IgD-negative memory B cell (primary cell): ENCODE results near the gene GFPT1. TPM values are rescaled to one million over a fixed set of nuclear protein-coding genes. Genes with fewer than 3 reads are reported as not detected.

Source experiments
- H3K27ac Mint-ChIP-seq, 3 donors: one replicate each; pipeline ENCODE4 v1.8.0; 2020 to 2022; ENCODE audit warnings: mild to moderate bottlenecking in 3 of 3, mixed read lengths in 3 of 3, moderate library complexity in 1 of 3
- H3K27me3 Mint-ChIP-seq: one replicate; pipeline ENCODE4 v1.8.0; 2021; ENCODE audit warnings: mixed read lengths
- H3K36me3 Mint-ChIP-seq: one replicate; pipeline ENCODE4 v1.8.0; 2020; ENCODE audit warnings: mild to moderate bottlenecking, mixed read lengths
- H3K4me1 Mint-ChIP-seq, 3 donors: one replicate each; pipeline ENCODE4 v1.8.0; 2020 to 2022; ENCODE audit warnings: mixed read lengths in 3 of 3, mild to moderate bottlenecking in 1 of 3
- H3K4me3 Mint-ChIP-seq, 4 donors: one replicate each; pipeline ENCODE4 v1.8.0; 2020 to 2022; ENCODE audit warnings: mild to moderate bottlenecking in 4 of 4, mixed read lengths in 4 of 4, moderate library complexity in 3 of 4
- H3K9me3 Mint-ChIP-seq, 3 donors: one replicate each; pipeline ENCODE4 v1.8.0; 2020 to 2021; ENCODE audit warnings: mixed read lengths in 3 of 3, mild to moderate bottlenecking in 1 of 3
- polyA plus RNA-seq: library from polyadenylated mRNA; unstranded; fragments of 300-500 nt; fragmentation: Illumina TruSeq; gene quantifications from one replicate; pipeline ENCODE4 v1.2.3, GENCODE V29; 2021

Gene GFPT1
- polyA plus RNA-seq, 1 donor from 2014 or later, result 6.4 TPM

- peaks cover 9 to 18% (median 16%) of the 10 kb centered on the region in 3 donors for H3K4me1 Mint-ChIP-seq
- H3K36me3 Mint-ChIP-seq, result peaks cover 11% of the 10 kb centered on the region
- H3K27ac Mint-ChIP-seq, result peak overlapping the region in 1 of 3 donors; percentile 58
- H3K4me3 Mint-ChIP-seq, result peak overlapping the region in 1 of 4 donors; percentile 39
- no peaks in the 10 kb centered on the region for H3K27me3 Mint-ChIP-seq
- H3K9me3 Mint-ChIP-seq, result peaks cover 0 to 1% (median 0%) of the 10 kb centered on the region in 3 donors
Observed at GRCh38 chr2:69390471-69390870, 3.4 kb upstream of the GFPT1 start.

- peak overlapping the region in 1 of 3 donors; percentile 58 for H3K27ac Mint-ChIP-seq
- H3K36me3 Mint-ChIP-seq, result peaks cover 10% of the 10 kb centered on the region
- peaks cover 0 to 1% (median 0%) of the 10 kb centered on the region in 3 donors for H3K9me3 Mint-ChIP-seq
- no peaks in the 10 kb centered on the region for H3K27me3 Mint-ChIP-seq
- peak overlapping the region in 1 of 4 donors; percentile 39 for H3K4me3 Mint-ChIP-seq
- H3K4me1 Mint-ChIP-seq, result peaks cover 10 to 19% (median 16%) of the 10 kb centered on the region in 3 donors
Observed at GRCh38 chr2:69390001-69390400, 3.0 kb upstream of the GFPT1 start.

- Mint-ChIP-seq H3K4me3 (peak overlapping the region in 1 of 4 donors; percentile 93), H3K27ac (no peak overlapping the region), H3K27me3 (no peaks in the 10 kb centered on the region), H3K4me1 (peaks cover 10 to 22% (median 14%) of the 10 kb centered on the region in 3 donors), H3K36me3 (peaks cover 4% of the 10 kb centered on the region), H3K9me3 (peaks cover 0 to 1% (median 0%) of the 10 kb centered on the region in 3 donors)
Observed at GRCh38 chr2:69389271-69389670, 2.2 kb upstream of the GFPT1 start.

DNA sequence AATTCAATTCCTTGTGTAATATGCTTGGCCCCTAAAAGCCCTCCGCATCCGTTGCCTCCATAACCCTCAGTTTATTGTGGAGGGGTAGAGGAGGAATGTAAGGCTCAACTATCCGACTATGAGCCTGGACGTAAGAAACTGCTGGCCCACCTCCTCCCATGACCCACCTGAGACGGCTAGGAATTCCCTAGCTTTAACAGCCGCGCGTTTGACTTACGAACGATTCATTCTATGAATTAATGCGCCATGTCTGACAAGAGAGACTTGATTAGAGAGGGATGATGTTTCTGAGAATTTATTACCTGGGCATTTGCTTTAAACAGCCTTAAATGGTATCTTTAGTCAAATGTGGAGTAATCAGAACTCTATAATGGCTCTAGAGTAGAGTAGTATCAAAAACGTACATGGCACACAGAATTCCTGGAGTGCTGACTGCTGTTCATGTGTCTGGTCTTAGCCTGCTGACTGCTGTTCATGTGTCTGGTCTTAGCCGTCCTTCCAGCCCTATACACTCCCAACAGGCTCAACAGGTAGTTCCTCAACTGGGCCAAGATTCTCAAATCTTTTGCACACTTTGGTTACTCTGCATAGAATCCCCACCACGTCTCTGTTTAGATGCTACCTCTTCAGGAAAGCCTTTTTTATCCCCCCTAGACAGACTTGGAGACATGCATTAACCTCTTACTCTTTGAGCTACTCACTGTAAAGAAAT, 899 bp upstream of the GFPT1 start:
- Mint-ChIP-seq H3K27ac (peak overlapping the region; percentile 77 to 91 (median 86)), H3K4me1 (peaks cover 15 to 27% (median 18%) of the 10 kb centered on the region in 3 donors), H3K9me3 (no peaks in the 10 kb centered on the region), H3K4me3 (peak overlapping the region; percentile 89 to 96 (median 94)), H3K27me3 (no peaks in the 10 kb centered on the region), H3K36me3 (no peaks in the 10 kb centered on the region)

- Mint-ChIP-seq H3K27me3 (no peaks in the 10 kb centered on the region), H3K9me3 (no peaks in the 10 kb centered on the region), H3K4me1 (peaks cover 25 to 36% (median 26%) of the 10 kb centered on the region in 3 donors)
Observed at GRCh38 chr2:69386360-69386759, 667 bp downstream of the GFPT1 start.

GRCh38 chr2:69385443-69386151, 1.4 kb downstream of the GFPT1 start:
- H3K4me1 Mint-ChIP-seq, result peaks cover 27 to 39% (median 28%) of the 10 kb centered on the region in 3 donors
- H3K9me3 Mint-ChIP-seq, result no peaks in the 10 kb centered on the region
- H3K27me3 Mint-ChIP-seq, result no peaks in the 10 kb centered on the region
- H3K36me3 Mint-ChIP-seq, result no peaks in the 10 kb centered on the region
- peak overlapping the region; percentile 89 to 96 (median 94) for H3K4me3 Mint-ChIP-seq
- peak overlapping the region in 1 of 3 donors; percentile 77 for H3K27ac Mint-ChIP-seq

More at GRCh38 chr2:69386360-69386759, 667 bp downstream of the GFPT1 start:
- Mint-ChIP-seq H3K4me3 (peak overlapping the region; percentile 89 to 96 (median 94)), H3K36me3 (no peaks in the 10 kb centered on the region), H3K27ac (peak overlapping the region; percentile 16 to 91 (median 77))

GRCh38 chr2:69384618-69385081, 2.4 kb downstream of the GFPT1 start:
- H3K4me1 Mint-ChIP-seq, result peaks cover 28 to 42% (median 29%) of the 10 kb centered on the region in 3 donors
- no peaks in the 10 kb centered on the region for H3K27me3 Mint-ChIP-seq
- H3K4me3 Mint-ChIP-seq, result peak overlapping the region in 1 of 4 donors; percentile 63
- peaks cover 2% of the 10 kb centered on the region for H3K36me3 Mint-ChIP-seq
- no peaks in the 10 kb centered on the region for H3K9me3 Mint-ChIP-seq
- no peak overlapping the region for H3K27ac Mint-ChIP-seq

DNA sequence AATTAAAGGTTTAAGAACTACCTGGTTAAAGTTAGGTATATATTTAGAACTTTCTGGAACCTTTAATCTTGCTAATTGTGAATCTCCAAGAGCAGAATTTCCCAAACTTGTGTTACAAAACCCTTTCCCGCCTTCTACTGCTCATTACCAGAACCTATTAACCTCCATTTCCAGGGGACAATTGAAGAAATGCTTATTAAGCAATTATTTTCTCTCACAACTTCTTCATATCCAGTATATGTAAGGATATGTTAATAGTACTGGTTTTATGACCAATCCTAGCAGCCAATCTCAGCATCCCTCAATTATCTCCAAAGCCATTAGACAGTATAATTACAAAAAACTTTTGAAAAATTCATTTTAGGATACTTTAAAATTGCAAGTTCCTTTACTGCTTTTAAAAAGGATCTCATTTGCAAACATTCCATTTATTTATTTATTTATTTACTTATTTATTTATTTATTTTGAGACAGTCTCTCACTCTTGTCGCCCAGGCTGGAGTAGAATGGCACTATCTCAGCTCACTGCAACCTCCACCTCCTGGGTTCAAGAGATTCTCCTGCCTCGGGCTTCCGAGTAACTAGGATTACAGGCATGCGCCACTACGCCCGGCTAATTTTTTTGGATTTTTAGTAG, 3.7 kb downstream of the GFPT1 start:
- Mint-ChIP-seq H3K27me3 (no peaks in the 10 kb centered on the region), H3K27ac (no peak overlapping the region), H3K9me3 (no peaks in the 10 kb centered on the region), H3K36me3 (peaks cover 3% of the 10 kb centered on the region), H3K4me3 (peak overlapping the region in 2 of 4 donors; percentile 19 to 48), H3K4me1 (peaks cover 28 to 44% (median 29%) of the 10 kb centered on the region in 3 donors)

DNA sequence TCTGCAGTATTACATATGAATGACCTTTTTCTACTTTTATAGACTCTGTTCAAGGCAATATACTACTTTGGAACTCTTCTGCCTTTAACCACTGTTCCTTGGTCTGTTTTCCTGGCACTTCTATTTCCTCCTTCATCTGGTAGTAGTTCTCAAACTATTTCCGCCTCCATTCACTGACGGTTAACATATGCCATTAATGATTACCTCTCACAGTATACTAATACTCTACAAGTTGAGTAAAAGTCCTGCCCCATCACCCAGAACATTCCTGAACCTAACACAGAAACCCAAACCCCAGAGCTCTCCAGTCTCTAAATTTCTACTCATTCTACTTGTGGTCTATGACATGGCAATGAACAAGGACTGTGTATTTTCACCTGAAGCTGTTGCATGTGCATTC, 4.5 kb downstream of the GFPT1 start:
- Mint-ChIP-seq H3K27me3 (no peaks in the 10 kb centered on the region), H3K9me3 (no peaks in the 10 kb centered on the region), H3K4me3 (peak overlapping the region in 3 of 4 donors; percentile 0 to 48 (median 6)), H3K4me1 (peaks cover 27 to 39% (median 29%) of the 10 kb centered on the region in 3 donors), H3K36me3 (peaks cover 3% of the 10 kb centered on the region), H3K27ac (no peak overlapping the region)

- no peaks in the 10 kb centered on the region for H3K9me3 Mint-ChIP-seq
Observed at GRCh38 chr2:69381337-69381737, 5.7 kb downstream of the GFPT1 start.

GRCh38 chr2:69380072-69380917, 6.7 kb downstream of the GFPT1 start:
- no peaks in the 10 kb centered on the region for H3K27me3 Mint-ChIP-seq
- no peaks in the 10 kb centered on the region for H3K9me3 Mint-ChIP-seq
- peaks cover 18 to 34% (median 31%) of the 10 kb centered on the region in 3 donors for H3K4me1 Mint-ChIP-seq
- peaks cover 3% of the 10 kb centered on the region for H3K36me3 Mint-ChIP-seq
- no peak overlapping the region for H3K27ac Mint-ChIP-seq
- H3K4me3 Mint-ChIP-seq, result no peak overlapping the region

More at GRCh38 chr2:69381337-69381737, 5.7 kb downstream of the GFPT1 start:
- Mint-ChIP-seq H3K27me3 (no peaks in the 10 kb centered on the region), H3K36me3 (peaks cover 3% of the 10 kb centered on the region), H3K27ac (no peak overlapping the region), H3K4me1 (peaks cover 22 to 38% (median 33%) of the 10 kb centered on the region in 3 donors), H3K4me3 (no peak overlapping the region)

- Mint-ChIP-seq H3K27me3 (no peaks in the 10 kb centered on the region), H3K27ac (no peak overlapping the region), H3K4me3 (no peak overlapping the region), H3K36me3 (peaks cover 3% of the 10 kb centered on the region), H3K9me3 (no peaks in the 10 kb centered on the region), H3K4me1 (peaks cover 7 to 17% (median 16%) of the 10 kb centered on the region in 3 donors)
Observed at GRCh38 chr2:69376403-69376802, 10.6 kb downstream of the GFPT1 start.

DNA sequence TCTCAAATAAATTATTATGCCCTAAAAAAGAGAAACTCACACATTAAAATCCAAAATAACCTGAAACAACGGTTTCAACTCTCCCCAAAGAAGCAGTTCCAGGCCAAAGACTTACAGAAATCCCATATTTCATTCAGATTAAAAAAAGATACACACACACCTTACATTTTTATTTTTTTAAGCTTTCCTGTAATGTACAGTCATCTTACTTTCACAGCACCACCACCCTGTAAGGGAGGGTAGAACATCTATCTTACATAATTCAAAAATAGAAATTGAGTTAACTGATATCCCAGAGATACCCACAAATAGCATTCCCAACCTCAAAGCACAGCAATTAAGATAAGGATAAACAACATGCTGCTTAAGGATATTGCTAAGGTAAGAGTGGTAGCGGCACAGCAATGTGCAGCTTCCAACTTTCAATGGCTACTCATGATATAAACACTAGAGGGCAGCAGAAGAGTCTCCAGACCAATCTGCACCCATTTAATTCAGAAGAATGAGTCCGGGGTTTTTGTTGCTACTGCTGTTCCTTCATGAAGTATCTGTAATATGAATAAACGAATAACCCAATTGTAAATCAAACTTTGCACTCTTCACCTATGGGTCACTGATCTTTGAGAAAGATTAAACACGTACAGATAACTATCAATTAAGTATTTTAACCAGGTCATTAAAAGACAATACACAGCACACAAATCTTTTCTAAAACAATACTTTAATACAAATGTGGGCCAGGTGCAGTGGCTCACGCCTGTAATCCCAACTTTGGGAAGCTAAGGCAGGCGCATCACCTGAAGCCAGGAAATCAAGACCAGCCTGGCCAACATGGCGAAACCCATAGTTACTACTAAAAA, 11.3 kb downstream of the GFPT1 start:
- no peak overlapping the region for H3K4me3 Mint-ChIP-seq
- H3K4me1 Mint-ChIP-seq, result peaks cover 4 to 14% (median 14%) of the 10 kb centered on the region in 3 donors
- H3K27ac Mint-ChIP-seq, result no peak overlapping the region
- no peaks in the 10 kb centered on the region for H3K9me3 Mint-ChIP-seq
- peaks cover 3% of the 10 kb centered on the region for H3K36me3 Mint-ChIP-seq
- no peaks in the 10 kb centered on the region for H3K27me3 Mint-ChIP-seq
